Prostate gland (tissue), 2 donors: Measurements from ENCODE around the gene KCTD3. TPM values are rescaled to one million over a fixed set of nuclear protein-coding genes. Genes with fewer than 3 reads are reported as not detected.

Source experiments
- DNase-seq: peaks from one replicate; pipeline ENCODE4 v3.0.0-alpha.2; 2019; ENCODE audit warnings: low spot score
- H3K27ac ChIP-seq, 2 donors: fragments of 200-600 bp; sonication (generic); 2 replicates each; pipeline ENCODE4 v1.5.1; 2017 to 2019
- H3K27me3 ChIP-seq: fragments of 200-600 bp; sonication (generic); replicated peaks from 2 replicates; pipeline ENCODE4 v1.5.1; 2019; ENCODE audit not compliant: insufficient read depth
- H3K36me3 ChIP-seq, 2 donors: fragments of 200-600 bp; sonication (generic); 1 replicate in 1 of 2; 2 replicates in 1 of 2; pipeline versions ENCODE4 v1.5.1 to v1.8.1; 2017 to 2019
- H3K4me1 ChIP-seq: fragments of 200-600 bp; sonication (generic); replicated peaks from 2 replicates; pipeline ENCODE4 v1.5.1; 2019
- H3K4me3 ChIP-seq, 2 donors: fragments of 200-600 bp; sonication (generic); 2 replicates each; pipeline ENCODE4 v1.5.1; 2017 to 2019
- H3K9me3 ChIP-seq: fragments of 200-600 bp; sonication (generic); 2 replicates; pipeline ENCODE4 v1.5.1; 2017
- CTCF ChIP-seq, 4 experiments: fragments of 200-600 bp in 2 of 4; fragments of 450-650 bp in 2 of 4; sonication (generic) in 2 of 4; IDR thresholded peaks; 1 replicate in 3 of 4; 2 replicates in 1 of 4; pipeline ENCODE4 v1.5.1; 2016 to 2019; ENCODE audit warnings: antibody characterized with exemption in 4 of 4, mild to moderate bottlenecking in 2 of 4, moderate library complexity in 2 of 4
- POLR2A ChIP-seq: fragments of 450-650 bp; IDR thresholded peaks from one replicate; pipeline ENCODE4 v1.6.1; 2016; ENCODE audit warnings: antibody characterized with exemption, mild to moderate bottlenecking
- POLR2AphosphoS5 ChIP-seq: sonication (generic); formaldehyde crosslinking; IDR thresholded peaks from one replicate; pipeline ENCODE4 v1.6.1; 2017; ENCODE audit warnings: antibody characterized with exemption
- WGBS: methylation state at CpG from one replicate; pipeline ENCODE4 v1.1.5; 2018; 5-methylcytosine and 5-hydroxymethylcytosine counted together
- intact Hi-C: fragments of 100-400 bp; cut with DNase I; formaldehyde crosslinking; loops from one replicate; pipeline ENCODE4 v1.14.2; 2022
- total RNA-seq, 2 donors: library from RNA; depleted of rRNA; stranded (reverse); fragments of >200 nt; gene quantifications; one replicate each; pipeline ENCODE4 v1.1.0, GENCODE V29; 2016

The KCTD3 gene
- total RNA-seq, 2 donors from 2014 or later = 78.3 to 95.5 TPM

GRCh38 chr1:215523128-215523861, 43.8 kb upstream of the KCTD3 start:
- DNase-seq = no peak
- H3K36me3 ChIP-seq = no peaks in the 10 kb centered on the region
- no peaks in the 10 kb centered on the region for H3K9me3 ChIP-seq
- no peaks in the 10 kb centered on the region for H3K27me3 ChIP-seq
- intact Hi-C loops = loop anchor here (10.0 kb wide), 1 partner anchor 1188 kb away; no protein-coding TSS in a partner anchor
- H3K27ac ChIP-seq = no peak overlapping the region
- WGBS = 60% methylated on average over 8 of the region's 8 CpGs
- TF ChIP-seq POLR2AphosphoS5 (no peak), CTCF (IDR thresholded peaks at IDR 0.05) (peak in 1 of 4 experiments; percentile 16)
- no peak overlapping the region for H3K4me3 ChIP-seq
- H3K4me1 ChIP-seq = no peaks in the 10 kb centered on the region

- TF ChIP-seq POLR2AphosphoS5 (no peak), POLR2A (no peak), CTCF (IDR thresholded peaks at IDR 0.05) (no peak)
- Histone ChIP-seq H3K4me3 (no peak overlapping the region), H3K4me1 (no peaks in the 10 kb centered on the region), H3K27me3 (no peaks in the 10 kb centered on the region), H3K36me3 (no peaks in the 10 kb centered on the region), H3K27ac (no peak overlapping the region), H3K9me3 (no peaks in the 10 kb centered on the region)
- 5% methylated on average over 2 of the region's 2 CpGs for WGBS
- intact Hi-C loops = loop anchor here (10.0 kb wide), 1 partner anchor 1189 kb away; no protein-coding TSS in a partner anchor
- DNase-seq = no peak
Measured at GRCh38 chr1:215523906-215524305, 43.2 kb upstream of the KCTD3 start.

DNA sequence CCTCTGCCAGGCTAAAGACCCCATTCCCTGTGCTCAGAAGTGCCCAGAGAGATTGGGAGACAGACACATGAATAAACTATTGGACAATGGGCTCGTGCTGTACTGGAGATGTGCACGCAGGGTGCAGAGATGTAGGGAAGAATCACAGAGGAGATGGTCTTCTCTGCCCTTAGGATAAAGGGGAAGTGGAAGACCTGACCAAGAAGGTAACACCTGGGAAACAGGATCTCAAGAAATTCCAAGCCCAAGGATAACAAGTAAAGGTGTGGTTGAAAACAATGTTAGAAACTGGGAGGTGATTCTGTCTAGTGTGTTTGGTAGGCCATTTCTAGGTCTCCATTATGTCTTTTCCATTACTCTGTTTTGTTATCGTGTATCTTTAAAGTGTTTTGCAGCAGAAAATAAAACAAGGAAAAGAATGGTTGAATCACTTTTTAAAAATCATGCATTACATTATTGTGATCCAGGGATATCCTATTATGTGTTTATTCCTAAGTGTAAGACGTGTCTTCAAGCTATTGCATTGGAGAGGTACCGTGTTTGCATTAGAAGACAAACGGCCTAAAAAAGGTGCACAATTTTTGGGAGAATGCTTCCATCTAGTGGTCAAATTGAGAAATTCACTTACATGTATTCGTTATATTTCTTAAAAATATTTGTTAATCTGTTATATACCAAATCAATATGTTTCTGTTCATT, 40.8 kb upstream of the KCTD3 start:
- H3K27me3 ChIP-seq = no peaks in the 10 kb centered on the region
- H3K36me3 ChIP-seq = no peaks in the 10 kb centered on the region
- DNase-seq = no peak
- H3K9me3 ChIP-seq = no peaks in the 10 kb centered on the region
- H3K4me3 ChIP-seq = no peak overlapping the region
- TF ChIP-seq POLR2A (no peak), CTCF (IDR thresholded peaks at IDR 0.05) (peak; percentile 44 to 86 (median 80)), POLR2AphosphoS5 (no peak)
- no peaks in the 10 kb centered on the region for H3K4me1 ChIP-seq
- intact Hi-C loops = loop anchor here (2.0 to 10.0 kb wide), 2 partner anchors 865 to 1191 kb away; no protein-coding TSS in a partner anchor
- no peak overlapping the region for H3K27ac ChIP-seq
- 33% methylated on average over 7 of the region's 7 CpGs for WGBS

- TF ChIP-seq POLR2AphosphoS5 = no peak
- TF ChIP-seq POLR2A = no peak
- no peak for TF ChIP-seq CTCF (IDR thresholded peaks at IDR 0.05)
- no peak for DNase-seq
- no peaks in the 10 kb centered on the region for H3K9me3 ChIP-seq
- H3K4me3 ChIP-seq = no peak overlapping the region
- H3K27ac ChIP-seq = no peak overlapping the region
- H3K36me3 ChIP-seq = no peaks in the 10 kb centered on the region
- H3K4me1 ChIP-seq = no peaks in the 10 kb centered on the region
- H3K27me3 ChIP-seq = no peaks in the 10 kb centered on the region
- intact Hi-C loops = loop anchor here (2.0 to 10.0 kb wide), 2 partner anchors 866 to 1192 kb away; no protein-coding TSS in a partner anchor
Measured at GRCh38 chr1:215526846-215527151, 40.3 kb upstream of the KCTD3 start.
